Measurements from ENCODE around the gene TSEN34.

GRCh38 chr19:54165222-54165621 lies 25.9 kb upstream of the TSEN34 start:
- TF ChIP-seq SP7 (tag by site-specific recombination; IDR thresholded peaks at IDR 0.05) (no peak), ZNF239 (tag by site-specific recombination; IDR thresholded peaks at IDR 0.05) (no peak), CTCF (tag by site-specific recombination; IDR thresholded peaks at IDR 0.05) (no peak), PATZ1 (tag by site-specific recombination; IDR thresholded peaks at IDR 0.05) (no peak), ZNF157 (tag by site-specific recombination; IDR thresholded peaks at IDR 0.05) (no peak), ZNF133 (tag by site-specific recombination; IDR thresholded peaks at IDR 0.05) (no peak), ZNF660 (tag by site-specific recombination; IDR thresholded peaks at IDR 0.05) (no peak), ZNF670 (tag by site-specific recombination; IDR thresholded peaks at IDR 0.05; ENCODE audit: low read depth) (no peak), ZNF274 (IDR thresholded peaks at IDR 0.05; ENCODE audit: low read length) (no peak), ZNF274 (tag by site-specific recombination; IDR thresholded peaks at IDR 0.05; ENCODE audit: borderline replicate concordance) (no peak)
- TF ChIP-seq, protein P1, sequence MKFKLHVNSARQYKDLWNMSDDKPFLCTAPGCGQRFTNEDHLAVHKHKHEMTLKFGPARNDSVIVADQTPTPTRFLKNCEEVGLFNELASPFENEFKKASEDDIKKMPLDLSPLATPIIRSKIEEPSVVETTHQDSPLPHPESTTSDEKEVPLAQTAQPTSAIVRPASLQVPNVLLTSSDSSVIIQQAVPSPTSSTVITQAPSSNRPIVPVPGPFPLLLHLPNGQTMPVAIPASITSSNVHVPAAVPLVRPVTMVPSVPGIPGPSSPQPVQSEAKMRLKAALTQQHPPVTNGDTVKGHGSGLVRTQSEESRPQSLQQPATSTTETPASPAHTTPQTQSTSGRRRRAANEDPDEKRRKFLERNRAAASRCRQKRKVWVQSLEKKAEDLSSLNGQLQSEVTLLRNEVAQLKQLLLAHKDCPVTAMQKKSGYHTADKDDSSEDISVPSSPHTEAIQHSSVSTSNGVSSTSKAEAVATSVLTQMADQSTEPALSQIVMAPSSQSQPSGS (tag by site-specific recombination; IDR thresholded peaks at IDR 0.05; ENCODE audit: low read depth), result no peak
- TF ChIP-seq, protein P2, sequence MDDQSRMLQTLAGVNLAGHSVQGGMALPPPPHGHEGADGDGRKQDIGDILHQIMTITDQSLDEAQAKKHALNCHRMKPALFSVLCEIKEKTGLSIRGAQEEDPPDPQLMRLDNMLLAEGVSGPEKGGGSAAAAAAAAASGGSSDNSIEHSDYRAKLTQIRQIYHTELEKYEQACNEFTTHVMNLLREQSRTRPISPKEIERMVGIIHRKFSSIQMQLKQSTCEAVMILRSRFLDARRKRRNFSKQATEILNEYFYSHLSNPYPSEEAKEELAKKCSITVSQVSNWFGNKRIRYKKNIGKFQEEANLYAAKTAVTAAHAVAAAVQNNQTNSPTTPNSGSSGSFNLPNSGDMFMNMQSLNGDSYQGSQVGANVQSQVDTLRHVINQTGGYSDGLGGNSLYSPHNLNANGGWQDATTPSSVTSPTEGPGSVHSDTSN (CRISPR knock-in tag; IDR thresholded peaks at IDR 0.05), result no peak
- TF ChIP-seq, protein P3, sequence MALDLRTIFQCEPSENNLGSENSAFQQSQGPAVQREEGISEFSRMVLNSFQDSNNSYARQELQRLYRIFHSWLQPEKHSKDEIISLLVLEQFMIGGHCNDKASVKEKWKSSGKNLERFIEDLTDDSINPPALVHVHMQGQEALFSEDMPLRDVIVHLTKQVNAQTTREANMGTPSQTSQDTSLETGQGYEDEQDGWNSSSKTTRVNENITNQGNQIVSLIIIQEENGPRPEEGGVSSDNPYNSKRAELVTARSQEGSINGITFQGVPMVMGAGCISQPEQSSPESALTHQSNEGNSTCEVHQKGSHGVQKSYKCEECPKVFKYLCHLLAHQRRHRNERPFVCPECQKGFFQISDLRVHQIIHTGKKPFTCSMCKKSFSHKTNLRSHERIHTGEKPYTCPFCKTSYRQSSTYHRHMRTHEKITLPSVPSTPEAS (tag by site-specific recombination; IDR thresholded peaks at IDR 0.05), result no peak

All from HEK293 (cell line).